Lung (tissue), 12 donors: Measurements from ENCODE around the gene TMEM54. TPM values are rescaled to one million over a fixed set of nuclear protein-coding genes. Genes with fewer than 3 reads are reported as not detected.
A peak's percentile ranks its signal among the peaks of the same experiment; 100 is the strongest.

Experiments
- ATAC-seq: fragments of 200-7000 bp; cut with Tn5 transposase; one replicate; pipeline ENCODE4 v1.9.1; 2020; ENCODE audit warnings: moderate number of reproducible peaks; ENCODE audit not compliant: insufficient read depth, low FRiP score
- DNase-seq, 3 donors: peaks; one replicate each; pipeline ENCODE4 v3.0.0-alpha.2; 2013 to 2017
- H3K27ac ChIP-seq, 2 donors: one replicate each; pipeline ENCODE4 v1.5.1; 2013; ENCODE audit warnings: mild to moderate bottlenecking in 2 of 2, moderate library complexity in 2 of 2, control low read depth in 1 of 2, inconsistent platforms in 1 of 2, low read depth in 1 of 2, low read length in 1 of 2
- H3K27me3 ChIP-seq, 3 donors: one replicate each; pipeline ENCODE4 v1.5.1; 2013; ENCODE audit warnings: low read length in 2 of 3; ENCODE audit not compliant: control insufficient read depth in 3 of 3, insufficient read depth in 3 of 3
- H3K36me3 ChIP-seq, 4 donors: one replicate each; pipeline ENCODE4 v1.5.1; 2013; ENCODE audit warnings: low read length in 4 of 4, mild to moderate bottlenecking in 1 of 4, moderate library complexity in 1 of 4; ENCODE audit not compliant: control insufficient read depth in 4 of 4, insufficient read depth in 4 of 4
- H3K4me1 ChIP-seq, 5 donors: one replicate each; pipeline ENCODE4 v1.5.1; 2013; ENCODE audit warnings: low read length in 5 of 5, mild to moderate bottlenecking in 2 of 5, moderate library complexity in 1 of 5; ENCODE audit not compliant: control insufficient read depth in 5 of 5, insufficient read depth in 5 of 5
- H3K4me3 ChIP-seq: one replicate; pipeline ENCODE4 v1.5.1; 2013; ENCODE audit warnings: mild to moderate bottlenecking, control low read depth, moderate library complexity
- H3K9ac ChIP-seq, 2 donors: one replicate each; pipeline ENCODE4 v1.5.1; 2013; ENCODE audit warnings: low read length in 2 of 2, control low read depth in 1 of 2; ENCODE audit not compliant: insufficient read depth in 1 of 2
- H3K9me3 ChIP-seq, 4 donors: one replicate each; pipeline ENCODE4 v1.5.1; 2013; ENCODE audit warnings: low read length in 3 of 4, mild to moderate bottlenecking in 1 of 4, moderate library complexity in 1 of 4; ENCODE audit not compliant: control insufficient read depth in 4 of 4, insufficient read depth in 3 of 4
- CTCF ChIP-seq: IDR thresholded peaks from 2 replicates; pipeline ENCODE4 v1.5.1; 2012; ENCODE audit warnings: mild to moderate bottlenecking; ENCODE audit errors: control extremely low read depth, extremely low read depth
- WGBS, 2 donors: extraction: QIAGEN DNeasy Blood & Tissue Kit; methylation state at CpG; one replicate each; pipeline ENCODE4 v1.1.7; 2013; 5-methylcytosine and 5-hydroxymethylcytosine counted together
- polyA plus RNA-seq, 2 donors: library from polyadenylated mRNA; stranded (reverse); fragments of 200-250 nt; gene quantifications; one replicate each; pipeline ENCODE4 v1.2.1, GENCODE V29; 2013
- total RNA-seq, 2 donors: library from RNA; depleted of rRNA in 1 of 2; stranded (reverse); fragments of >200 nt in 1 of 2; gene quantifications; one replicate each; pipeline ENCODE4 v1.2.1, GENCODE V29; 2014 to 2021
- donor health status: control.
- donor health status: control.
- donor health status: Bipolar disorder and iron deficiency.
- donor health status: healthy.
- donor health status: DM: yes; HTN: yes; CAD: no.

TMEM54 gene
- total and polyA plus RNA-seq, 4 donors = 22.4 to 56.6 (median 43.1) TPM

- no peak for ATAC-seq
- no peak for TF ChIP-seq CTCF
Observed at GRCh38 chr1:32928285-32928684, 27.1 kb upstream of the TMEM54 start.

GRCh38 chr1:32927441-32927840 lies 26.3 kb upstream of the TMEM54 start:
- 92% methylated on average over 2 of the region's 2 CpGs for WGBS, 2 donors
- H3K4me3 ChIP-seq = no peak overlapping the region

More at GRCh38 chr1:32928285-32928684, 27.1 kb upstream of the TMEM54 start:
- WGBS, 2 donors = 95 to 96% methylated on average over 2 of the region's 2 CpGs
- Histone ChIP-seq H3K4me1 (peaks cover 0 to 16% (median 5%) of the 10 kb centered on the region in 5 donors), H3K9me3 (no peaks in the 10 kb centered on the region), H3K27ac (no peak overlapping the region), H3K36me3 (no peaks in the 10 kb centered on the region), H3K27me3 (peaks cover 0 to 3% (median 0%) of the 10 kb centered on the region in 3 donors), H3K9ac (no peak overlapping the region), H3K4me3 (no peak overlapping the region)
- no peak for DNase-seq

GRCh38 chr1:32926562-32926961 lies 25.4 kb upstream of the TMEM54 start:
- DNase-seq (peak; percentile 29 to 36 (median 32)), ATAC-seq (no peak)
- WGBS, 2 donors = 65 to 80% methylated on average over 6 of the region's 6 CpGs

More at GRCh38 chr1:32927441-32927840, 26.3 kb upstream of the TMEM54 start:
- TF ChIP-seq CTCF = no peak
- H3K27me3 ChIP-seq = peaks cover 0 to 6% (median 0%) of the 10 kb centered on the region in 3 donors
- no peaks in the 10 kb centered on the region for H3K9me3 ChIP-seq
- DNase-seq (no peak), ATAC-seq (no peak)
- no peak overlapping the region for H3K9ac ChIP-seq
- H3K4me1 ChIP-seq = peaks cover 0 to 16% (median 5%) of the 10 kb centered on the region in 5 donors
- H3K27ac ChIP-seq = no peak overlapping the region
- H3K36me3 ChIP-seq = no peaks in the 10 kb centered on the region

More at GRCh38 chr1:32926562-32926961, 25.4 kb upstream of the TMEM54 start:
- Histone ChIP-seq H3K4me1 (peaks cover 0 to 16% (median 5%) of the 10 kb centered on the region in 5 donors), H3K9me3 (no peaks in the 10 kb centered on the region), H3K4me3 (no peak overlapping the region), H3K27ac (no peak overlapping the region), H3K27me3 (peaks cover 0 to 6% (median 0%) of the 10 kb centered on the region in 3 donors), H3K36me3 (no peaks in the 10 kb centered on the region), H3K9ac (no peak overlapping the region)
- no peak for TF ChIP-seq CTCF
